Type B pancreatic cell (in vitro differentiated cells): ENCODE data around the gene SMCO4. TPM values are rescaled to one million over a fixed set of nuclear protein-coding genes. Genes with fewer than 3 reads are reported as not detected.
"Not testable (repeated sequence)": the region's sequence is repeated elsewhere in the genome, so short reads cannot be mapped to it uniquely, and the experiment has no call there.

ENCODE experiments used
- DNase-seq: peaks from one replicate; pipeline ENCODE4 v3.0.0; 2021; ENCODE audit warnings: mixed read lengths; ENCODE audit not compliant: unreplicated experiment; ENCODE audit errors: extremely low spot score
- H3K27ac Mint-ChIP-seq: 2 replicates; pipeline ENCODE4 v1.8.0; 2021; ENCODE audit warnings: mild to moderate bottlenecking, mixed read lengths
- H3K27me3 Mint-ChIP-seq: 2 replicates; pipeline ENCODE4 v1.8.0; 2021; ENCODE audit warnings: mixed read lengths
- H3K36me3 Mint-ChIP-seq: 2 replicates; pipeline ENCODE4 v1.8.0; 2021; ENCODE audit warnings: mixed read lengths
- H3K4me1 Mint-ChIP-seq: one replicate; pipeline ENCODE4 v1.8.0; 2021; ENCODE audit warnings: mixed read lengths; ENCODE audit not compliant: unreplicated experiment
- H3K4me3 Mint-ChIP-seq: 2 replicates; pipeline ENCODE4 v1.8.0; 2021; ENCODE audit warnings: mild to moderate bottlenecking, mixed read lengths
- H3K9me3 Mint-ChIP-seq: 2 replicates; pipeline ENCODE4 v1.8.0; 2021; ENCODE audit warnings: mixed read lengths
- CTCF ChIP-seq: fragments of 200-600 bp; sonication (generic); conservative IDR thresholded peaks from 2 replicates; pipeline ENCODE4 v1.5.0; 2021; ENCODE audit warnings: antibody characterized with exemption, mild to moderate bottlenecking
- total RNA-seq: library from RNA; stranded (reverse); gene quantifications from 2 replicates; pipeline ENCODE4 v1.2.1, GENCODE V29; 2021; ENCODE audit warnings: low replicate concordance

SMCO4 gene
- total RNA-seq, 1 donor from 2014 or later = 18.2 TPM

GRCh38 chr11:93585758-93586157 is 42.6 kb upstream of the SMCO4 start:
- Mint-ChIP-seq H3K4me3 (no peak overlapping the region), H3K27me3 (peaks cover 9% of the 10 kb centered on the region), H3K36me3 (no peaks in the 10 kb centered on the region), H3K9me3 (no peaks in the 10 kb centered on the region), H3K4me1 (no peaks in the 10 kb centered on the region), H3K27ac (no peak overlapping the region)
- no peak for DNase-seq
- no peak for TF ChIP-seq CTCF

DNA sequence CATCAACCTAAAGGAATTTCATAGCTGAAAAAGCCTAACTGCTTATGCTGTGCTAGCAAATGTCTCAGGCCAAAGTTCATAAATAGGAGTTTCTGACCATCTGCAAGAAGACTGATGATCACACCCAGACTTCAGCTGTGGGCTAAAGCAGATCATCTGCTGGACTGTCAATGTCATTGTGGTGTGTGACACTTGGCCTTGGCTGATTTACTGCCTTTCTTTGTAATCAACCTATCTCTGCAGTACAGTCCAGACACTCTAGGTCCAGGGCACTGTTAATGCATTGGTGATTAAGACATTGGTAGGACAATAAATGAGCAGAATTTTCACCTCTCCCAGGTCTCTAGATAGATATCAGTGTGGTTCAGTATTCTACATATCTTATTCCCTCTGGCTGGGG is 40.3 kb upstream of the SMCO4 start:
- no peak for TF ChIP-seq CTCF
- Mint-ChIP-seq H3K4me1 (no peaks in the 10 kb centered on the region), H3K9me3 (no peaks in the 10 kb centered on the region), H3K27ac (no peak overlapping the region), H3K4me3 (no peak overlapping the region), H3K36me3 (no peaks in the 10 kb centered on the region), H3K27me3 (peaks cover 6% of the 10 kb centered on the region)
- DNase-seq = no peak

GRCh38 chr11:93579187-93579751 is 36.1 kb upstream of the SMCO4 start:
- Mint-ChIP-seq H3K4me3 (no peak overlapping the region), H3K36me3 (no peaks in the 10 kb centered on the region), H3K27me3 (peaks cover 8% of the 10 kb centered on the region), H3K9me3 (no peaks in the 10 kb centered on the region), H3K4me1 (no peaks in the 10 kb centered on the region), H3K27ac (no peak overlapping the region)
- no peak for TF ChIP-seq CTCF
- DNase-seq = no peak

DNA sequence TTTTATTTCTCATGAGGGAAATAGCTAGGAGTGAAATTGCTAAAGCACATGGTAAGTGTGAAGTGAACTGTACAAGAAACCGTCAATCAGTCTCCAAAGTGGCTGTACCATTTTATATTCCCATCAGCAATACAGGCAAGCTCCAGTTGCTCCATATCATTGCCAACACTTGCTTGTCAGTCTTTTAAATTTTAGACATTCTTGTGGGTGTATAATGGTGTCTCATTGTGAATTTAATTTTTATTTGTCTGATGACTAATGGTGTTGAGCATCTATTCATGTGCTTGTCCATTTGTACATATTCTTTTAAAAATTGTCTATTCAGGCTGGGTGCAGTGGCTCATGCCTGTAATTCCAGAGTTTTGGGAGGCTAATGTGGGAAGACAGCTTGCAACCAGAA is 34.1 kb upstream of the SMCO4 start:
- no peak overlapping the region for H3K4me3 Mint-ChIP-seq
- no peaks in the 10 kb centered on the region for H3K9me3 Mint-ChIP-seq
- TF ChIP-seq CTCF = no peak
- H3K27me3 Mint-ChIP-seq = peaks cover 8% of the 10 kb centered on the region
- H3K36me3 Mint-ChIP-seq = no peaks in the 10 kb centered on the region
- no peak for DNase-seq
- no peak overlapping the region for H3K27ac Mint-ChIP-seq
- no peaks in the 10 kb centered on the region for H3K4me1 Mint-ChIP-seq

GRCh38 chr11:93576870-93577269 is 33.7 kb upstream of the SMCO4 start:
- not testable (repeated sequence) for H3K27ac Mint-ChIP-seq, H3K27me3 Mint-ChIP-seq, H3K9me3 Mint-ChIP-seq, DNase-seq, H3K36me3 Mint-ChIP-seq, H3K4me3 Mint-ChIP-seq, H3K4me1 Mint-ChIP-seq

DNA sequence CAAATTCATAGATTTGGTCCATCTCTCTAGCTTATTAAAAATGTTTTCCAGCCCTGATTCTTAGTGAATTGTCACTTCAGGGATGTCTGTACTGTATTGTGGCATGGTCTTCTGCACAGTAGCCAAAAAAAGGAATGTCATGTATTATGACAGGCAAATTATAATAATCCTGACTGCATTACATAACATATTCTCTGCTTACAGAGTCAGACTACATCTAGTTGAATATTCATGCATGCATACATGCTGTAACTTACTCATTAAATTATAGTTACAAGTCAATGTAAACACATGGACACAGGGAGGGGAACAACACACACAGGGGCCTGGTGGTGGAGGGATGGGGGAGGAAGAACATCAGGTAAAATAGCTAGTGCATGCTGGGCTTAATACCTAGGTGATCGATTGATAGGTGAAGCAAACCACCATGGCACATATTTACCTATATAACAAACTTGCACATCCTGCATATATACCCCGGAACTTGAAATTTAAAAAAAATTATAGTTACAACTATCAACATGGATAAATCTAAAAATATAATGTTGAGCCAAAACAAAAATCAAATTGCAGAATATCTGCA is 31.5 kb upstream of the SMCO4 start:
- Mint-ChIP-seq H3K27ac (no peak overlapping the region), H3K27me3 (peaks cover 8% of the 10 kb centered on the region), H3K4me1 (peaks cover 7% of the 10 kb centered on the region), H3K4me3 (no peak overlapping the region), H3K36me3 (no peaks in the 10 kb centered on the region), H3K9me3 (no peaks in the 10 kb centered on the region)
- TF ChIP-seq CTCF = no peak
- DNase-seq = no peak
